GM12872 (cell line): ENCODE data around the gene GLCCI1.

Experiments
- CTCF ChIP-seq: IDR thresholded peaks from 3 replicates; pipeline ENCODE4 v1.5.1; 2011; ENCODE audit warnings: low read depth, mild to moderate bottlenecking, low read length, moderate library complexity; ENCODE audit not compliant: insufficient read depth

Gene GLCCI1

DNA sequence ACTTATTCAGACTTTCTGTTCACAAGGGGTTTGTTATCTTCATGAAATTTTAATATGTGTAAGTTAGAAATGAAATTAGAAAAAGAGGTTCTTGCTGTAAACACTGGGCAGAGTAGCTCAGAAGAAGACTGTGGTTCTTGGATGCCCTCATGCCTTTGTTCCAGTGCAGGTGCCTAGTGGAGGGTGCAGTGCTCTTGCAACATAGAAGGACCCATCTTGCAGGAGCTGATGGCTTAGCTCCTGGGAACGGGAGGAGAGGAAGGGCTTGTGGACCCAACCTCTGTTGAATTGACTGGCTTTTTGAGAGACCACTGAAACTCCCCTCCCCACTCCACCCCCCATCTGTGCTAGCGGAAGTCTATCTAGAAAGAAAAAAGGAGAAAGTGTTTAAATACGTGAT lies 116.8 kb downstream of the GLCCI1 start:
- no peak for TF ChIP-seq CTCF

- no peak for TF ChIP-seq CTCF
Observed at GRCh38 chr7:8086239-8086638, 117.6 kb downstream of the GLCCI1 start.

GRCh38 chr7:8089036-8089780 lies 120.6 kb downstream of the GLCCI1 start:
- no peak for TF ChIP-seq CTCF

DNA sequence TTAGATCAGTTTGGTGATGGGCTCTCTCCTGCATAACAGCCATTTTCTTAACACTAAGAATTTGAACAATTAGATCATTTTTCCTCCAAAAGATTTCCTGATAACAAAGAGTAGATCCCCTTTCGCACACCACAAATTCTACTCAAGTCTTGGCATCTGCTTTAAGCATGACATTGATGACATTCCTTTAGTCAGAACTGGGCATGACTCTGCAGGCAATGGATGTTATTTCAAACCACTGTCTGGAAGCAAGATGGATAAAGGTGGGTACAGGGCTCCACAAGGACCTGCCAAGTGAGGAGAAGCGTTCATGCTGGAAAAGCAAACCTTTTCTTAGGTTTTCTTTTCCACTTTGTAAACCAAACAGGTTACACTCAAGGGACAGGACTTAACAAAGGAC lies 123.5 kb downstream of the GLCCI1 start:
- TF ChIP-seq CTCF = no peak

- TF ChIP-seq CTCF = no peak
Observed at GRCh38 chr7:8094164-8095140, 125.9 kb downstream of the GLCCI1 start.

GRCh38 chr7:8103282-8103681 lies 134.7 kb downstream of the GLCCI1 start:
- TF ChIP-seq CTCF = no peak

- TF ChIP-seq CTCF = no peak
Observed at GRCh38 chr7:8105449-8106095, 137.0 kb downstream of the GLCCI1 start.
